ENCODE measurements around the gene CASKIN2. TPM values are rescaled to one million over a fixed set of nuclear protein-coding genes. Genes with fewer than 3 reads are reported as not detected.

The CASKIN2 gene
- total RNA-seq, 1 experiment from 2014 or later, result 37.0 TPM

GRCh38 chr17:75450270-75450669, 65.1 kb downstream of the CASKIN2 start:
- TF ChIP-seq CTCF (conservative IDR thresholded peaks at IDR 0.05), result no peak
- no peak overlapping the region for H3K4ac ChIP-seq (ENCODE audit: low read depth, low read length)
- no peak overlapping the region for H3K9ac ChIP-seq (ENCODE audit: extremely low read depth, insufficient read length, low read length)
- Mint-ChIP-seq H3K36me3 (ENCODE audit: insufficient read depth in 1 of 3, low read depth in 3 of 3) (no peaks in the 10 kb centered on the region), H3K9me3 (no peaks in the 10 kb centered on the region), H3K4me3 (no peak overlapping the region), H3K27me3 (ENCODE audit: low read depth) (no peaks in the 10 kb centered on the region; the same call in 1 of the 2 replicates), H3K4me1 (peaks cover 0 to under 1% of the 10 kb centered on the region in 2 experiments; a peak in 3 of 4 replicates), H3K27ac (no peak overlapping the region)
- H3K14ac ChIP-seq (ENCODE audit: insufficient read depth, low read length), result no peak overlapping the region
- DNase-seq, result no peak
- H3K79me1 ChIP-seq (ENCODE audit: insufficient read depth, low read depth, low read length, poor library complexity, severe bottlenecking), result no peaks in the 10 kb centered on the region
- no peaks in the 10 kb centered on the region for H3K9me3 ChIP-seq (ENCODE audit: control insufficient read depth, low read depth, low read length)
- no peak overlapping the region for H3K27ac ChIP-seq (ENCODE audit: insufficient read length, low read depth, low read length)
- H4K20me1 ChIP-seq (ENCODE audit: control insufficient read depth, insufficient read depth, insufficient read length), result no peaks in the 10 kb centered on the region
- no peak overlapping the region for H3K18ac ChIP-seq (ENCODE audit: insufficient read length, low read depth, low read length)
- no peak overlapping the region for H2AFZ ChIP-seq (ENCODE audit: low read length)
- H2BK5ac ChIP-seq (ENCODE audit: insufficient read length, low read length), result no peak overlapping the region
- no peak overlapping the region for H4K5ac ChIP-seq (ENCODE audit: insufficient read length, low read depth, low read length)
- no peak overlapping the region for H3K56ac ChIP-seq (ENCODE audit: insufficient read length, low read depth, low read length)
- WGBS (ENCODE audit: extremely low coverage, insufficient read length, low lambda C conversion rate), result no CpG with 5 or more reads among the region's 4 CpGs
- no peak overlapping the region for H2AK5ac ChIP-seq (ENCODE audit: insufficient read length, low read length)
- no peaks in the 10 kb centered on the region for H3K4me1 ChIP-seq (ENCODE audit: insufficient read depth, low read length)
- H4K8ac ChIP-seq (replicated peaks; ENCODE audit: insufficient read length, low read depth, low read length), result no peak overlapping the region
- H2BK12ac ChIP-seq (ENCODE audit: insufficient read length, low read depth, low read length), result no peak overlapping the region
- H3K23ac ChIP-seq (ENCODE audit: insufficient read length, low read depth, low read length), result no peak overlapping the region
- no peaks in the 10 kb centered on the region for H3K27me3 ChIP-seq (ENCODE audit: insufficient read depth, low read length)
- no peak overlapping the region for H3T11ph ChIP-seq (ENCODE audit: low read length)
- no peaks in the 10 kb centered on the region for H3K23me2 ChIP-seq (ENCODE audit: insufficient read length, low read depth, low read length, poor library complexity, severe bottlenecking)
- no peak overlapping the region for H4K91ac ChIP-seq (ENCODE audit: insufficient read length, low read depth, low read length)
- H2BK15ac ChIP-seq (ENCODE audit: low read depth, low read length), result no peak overlapping the region
- no peak overlapping the region for H2BK20ac ChIP-seq (ENCODE audit: low read depth, low read length, poor library complexity, severe bottlenecking)
- no peak overlapping the region for H3K4me2 ChIP-seq (ENCODE audit: insufficient read depth, insufficient read length, low read length)
- no peak overlapping the region for H2BK120ac ChIP-seq (ENCODE audit: low read depth, low read length, poor library complexity, severe bottlenecking)
- H3K79me2 ChIP-seq (ENCODE audit: insufficient read depth, low read length), result no peaks in the 10 kb centered on the region

Small RNAs within 50 kb of the gene (microRNA-seq; reads per million reads assigned to microRNA genes)
- not detected for gene MIR6785 (ENCODE audit: borderline microRNAs expressed)

Other genes starting within 250 kb of the CASKIN2 start
- 24.0 and 26.1 TPM in 2 replicates for gene MIF4GD, start 244.3 kb downstream of the CASKIN2 start, total RNA-seq (2021)
- 24.2 and 27.2 TPM in 2 replicates for gene SLC25A19, start 226.1 kb downstream of the CASKIN2 start, total RNA-seq (2021)
- gene GRB2, start 109.9 kb downstream of the CASKIN2 start, total RNA-seq (2021), result 87.7 and 91.7 TPM in 2 replicates
- 61.4 and 67.9 TPM in 2 replicates for gene TMEM94, start 58.9 kb downstream of the CASKIN2 start, total RNA-seq (2021)
- 44.5 and 45.5 TPM in 2 replicates for gene TSEN54, start 991 bp upstream of the CASKIN2 start, total RNA-seq (2021)
- 85.9 and 90.4 TPM in 2 replicates for gene LLGL2, start 10.2 kb upstream of the CASKIN2 start, total RNA-seq (2021)
- 35.3 and 41.9 TPM in 2 replicates for gene MYO15B, start 72.3 kb upstream of the CASKIN2 start, total RNA-seq (2021)
- gene SMIM5, start 117.9 kb upstream of the CASKIN2 start, total RNA-seq (2021), result 0.20 and 0.24 TPM in 2 replicates
- 40.0 and 40.1 TPM in 2 replicates for gene RECQL5, start 151.6 kb upstream of the CASKIN2 start, total RNA-seq (2021)
- gene SAP30BP, start 151.8 kb upstream of the CASKIN2 start, total RNA-seq (2021), result 82.6 and 89.7 TPM in 2 replicates
- gene ITGB4, start 205.9 kb upstream of the CASKIN2 start, total RNA-seq (2021), result 3.9 and 5.3 TPM in 2 replicates
- 36.7 and 38.4 TPM in 2 replicates for gene GALK1, start 249.7 kb upstream of the CASKIN2 start, total RNA-seq (2021)